HCT116 (cell line): ENCODE data around the gene RGS2. TPM values are rescaled to one million over a fixed set of nuclear protein-coding genes. Genes with fewer than 3 reads are reported as not detected.

ENCODE experiments used
- ATAC-seq: fragments of 200-7000 bp; cut with Tn5 transposase; 2 replicates; pipeline ENCODE4 v1.9.1; 2020; ENCODE audit warnings: mild to moderate bottlenecking, moderate library complexity
- BruUV-seq: library from RNA; stranded (reverse); fragments of 400-500 nt; replicated peaks from 2 replicates; lab custom pipeline; 2021; lab: Mats Ljungman, UMichigan
- CTCF ChIA-PET: fragments of 300-600 bp; sonication (Branson Sonifier 250); formaldehyde crosslinking; loops from one replicate; lab custom pipeline; 2021; ENCODE audit warnings: antibody characterized with exemption; lab: Charles Lee
- POLR2A ChIA-PET: fragments of 300-600, 350-600 bp; sonication (Branson Sonifier 250); formaldehyde crosslinking; loops from one replicate; lab custom pipeline; 2021; ENCODE audit warnings: antibody characterized with exemption; lab: Charles Lee
- RAD21 ChIA-PET, 2 experiments: fragments of 300-600 bp; sonication (Branson Sonifier 250); formaldehyde crosslinking; loops; one replicate each; lab custom pipeline; 2023; ENCODE audit warnings: low total read pairs in 2 of 2; ENCODE audit not compliant: uncharacterized antibody in 2 of 2, unreplicated experiment in 2 of 2, low non-redundant PET in 1 of 2; lab: Charles Lee
- DNase-seq: peaks from one replicate; pipeline ENCODE4 v3.0.0-alpha.2; 2010; ENCODE audit warnings: low read depth, low spot score
- H2AFZ ChIP-seq: fragments of 200-600 bp; shearing (Covaris generic), sonication (generic); 2 replicates; pipeline ENCODE4 v1.6.1; 2017; ENCODE audit warnings: low read depth, mixed run types, mixed read lengths, antibody characterized with exemption, low read length; ENCODE audit not compliant: poor library complexity, severe bottlenecking
- H3K27ac ChIP-seq: 2 replicates; pipeline ENCODE4 v1.5.1; 2012; ENCODE audit warnings: low read depth, low read length
- H3K27me3 ChIP-seq: fragments of 200-600 bp; sonication (generic); 2 replicates; pipeline ENCODE4 v1.6.1; 2016; ENCODE audit warnings: mixed run types, low read length, mixed read lengths; ENCODE audit not compliant: insufficient read depth
- H3K36me3 ChIP-seq, 2 experiments: fragments of 200-500 bp in 1 of 2; fragments of 200-600 bp in 1 of 2; sonication (Bioruptor generic) in 1 of 2; sonication (generic) in 1 of 2; 2 replicates each; pipeline versions ENCODE4 v1.5.1 to v1.6.1; 2014 to 2016; ENCODE audit warnings: low read length in 2 of 2, inconsistent platforms in 1 of 2, mixed read lengths in 1 of 2, mixed run types in 1 of 2; ENCODE audit not compliant: insufficient read depth in 2 of 2, control insufficient read depth in 1 of 2
- H3K4me1 ChIP-seq, 2 experiments: fragments of 200-600 bp in 1 of 2; sonication (generic) in 1 of 2; 2 replicates each; pipeline versions ENCODE4 v1.5.1 to v1.6.1; 2012 to 2017; ENCODE audit warnings: low read length in 2 of 2, inconsistent platforms in 1 of 2, mild to moderate bottlenecking in 1 of 2, mixed read lengths in 1 of 2, mixed run types in 1 of 2, moderate library complexity in 1 of 2; ENCODE audit not compliant: insufficient read depth in 2 of 2, control insufficient read depth in 1 of 2
- H3K4me2 ChIP-seq: fragments of 200-600 bp; sonication (generic); 2 replicates; pipeline ENCODE4 v1.6.1; 2017; ENCODE audit warnings: mixed run types, low read length, mixed read lengths
- H3K4me3 ChIP-seq, 2 experiments: fragments of 200-600 bp in 1 of 2; sonication (generic) in 1 of 2; replicated peaks in 1 of 2; 2 replicates each; pipeline ENCODE4 v1.5.1; 2011 to 2016; ENCODE audit warnings: low read length in 2 of 2, control low read depth in 1 of 2, low read depth in 1 of 2, mild to moderate bottlenecking in 1 of 2, mixed read lengths in 1 of 2, mixed run types in 1 of 2
- H3K79me2 ChIP-seq: fragments of 200-600 bp; sonication (generic); 2 replicates; pipeline ENCODE4 v1.6.1; 2017; ENCODE audit warnings: mild to moderate bottlenecking, mixed run types, low read length, moderate library complexity, mixed read lengths; ENCODE audit not compliant: insufficient read depth
- H3K9ac ChIP-seq: fragments of 200-600 bp; sonication (generic); 2 replicates; pipeline ENCODE4 v1.6.1; 2016; ENCODE audit warnings: low read length, mixed read lengths
- H3K9me2 ChIP-seq: fragments of 200-600 bp; sonication (generic), shearing (Covaris generic); 2 replicates; pipeline ENCODE4 v1.6.1; 2017; ENCODE audit warnings: mixed run types, mild to moderate bottlenecking, moderate library complexity; ENCODE audit not compliant: insufficient read depth
- H3K9me3 ChIP-seq, 2 experiments: fragments of 200-500 bp in 1 of 2; fragments of 200-600 bp in 1 of 2; sonication (Bioruptor generic) in 1 of 2; sonication (generic) in 1 of 2; 2 replicates each; pipeline ENCODE4 v1.6.1; 2014 to 2017; ENCODE audit warnings: low read length in 2 of 2, mixed read lengths in 2 of 2, inconsistent platforms in 1 of 2, low read depth in 1 of 2, mild to moderate bottlenecking in 1 of 2, mixed run types in 1 of 2, moderate library complexity in 1 of 2; ENCODE audit not compliant: control insufficient read depth in 1 of 2, insufficient read depth in 1 of 2
- H4K20me1 ChIP-seq: fragments of 200-600 bp; sonication (generic), shearing (Covaris generic); 2 replicates; pipeline ENCODE4 v1.6.1; 2017; ENCODE audit warnings: mixed run types, mild to moderate bottlenecking, moderate library complexity; ENCODE audit not compliant: insufficient read depth
- JUND ChIP-seq: IDR thresholded peaks from 2 replicates; pipeline ENCODE4 v1.6.1; 2012
- SIN3A ChIP-seq: IDR thresholded peaks from 2 replicates; pipeline ENCODE4 v1.6.1; 2012; ENCODE audit warnings: low read depth
- SP1 ChIP-seq: IDR thresholded peaks from 2 replicates; pipeline ENCODE4 v1.6.1; 2012; ENCODE audit warnings: low read depth
- YY1 ChIP-seq: IDR thresholded peaks from 2 replicates; pipeline ENCODE4 v1.6.1; 2011; ENCODE audit warnings: low read length, low read depth, moderate library complexity, mild to moderate bottlenecking; ENCODE audit not compliant: insufficient replicate concordance; ENCODE audit errors: extremely low read depth
- ZBTB33 ChIP-seq: IDR thresholded peaks from 2 replicates; pipeline ENCODE4 v1.6.1; 2011; ENCODE audit warnings: mild to moderate bottlenecking, low read length, moderate library complexity; ENCODE audit not compliant: insufficient replicate concordance; ENCODE audit errors: extremely low read depth
- ZFX ChIP-seq: fragments of 450-650 bp; IDR thresholded peaks from 2 replicates; pipeline ENCODE4 v1.6.1; 2017
- intact Hi-C: fragments of 100-400 bp; cut with micrococcal nuclease; formaldehyde crosslinking; loops from 2 replicates; pipeline ENCODE4 v1.10.0; 2022
- total RNA-seq: library from RNA; stranded (reverse); gene quantifications from one replicate; pipeline ENCODE4 v1.2.1, GENCODE V29; 2021; ENCODE audit not compliant: unreplicated experiment

Gene RGS2
- total RNA-seq, 1 experiment from 2014 or later, result 21.1 TPM

GRCh38 chr1:192811594-192812239, 2.9 kb downstream of the RGS2 start:
- no peaks in the 10 kb centered on the region for H3K9me2 ChIP-seq
- H3K4me2 ChIP-seq, result no peak overlapping the region
- ATAC-seq, result no peak
- intact Hi-C loops, result no loop called here
- TF ChIP-seq SIN3A (no peak), YY1 (no peak), ZBTB33 (no peak), JUND (no peak), ZFX (no peak), SP1 (no peak)
- TF ChIP-seq, all 23 proteins: peak for 0
- CTCF ChIA-PET, result interaction anchor here (1.9 kb wide), 1 partner anchor 208 kb away, joined by 9 read pairs; no protein-coding TSS in a partner anchor
- BruUV-seq, result no TSS peak
- Histone ChIP-seq H2AFZ (no peak overlapping the region), H3K79me2 (peaks cover 19% of the 10 kb centered on the region), H3K36me3 (peaks cover 2 to 17% of the 10 kb centered on the region in 2 experiments; a peak in 1 of 4 replicates), H4K20me1 (no peaks in the 10 kb centered on the region), H3K27ac (no peak overlapping the region), H3K4me3 (no peak overlapping the region), H3K9ac (no peak overlapping the region), H3K27me3 (no peaks in the 10 kb centered on the region), H3K4me1 (peaks cover 13 to 31% of the 10 kb centered on the region in 2 experiments; a peak in 3 of 4 replicates), H3K9me3 (no peaks in the 10 kb centered on the region)
- POLR2A ChIA-PET, result interaction anchor here (1.1 kb wide), 1 partner anchor 208 kb away, joined by 3 read pairs; no protein-coding TSS in a partner anchor
- RAD21 ChIA-PET, result no interaction called here
- DNase-seq, result no peak
